Kidney (tissue), 14 donors: ENCODE results near the gene SMIM5. TPM values are rescaled to one million over a fixed set of nuclear protein-coding genes. Genes with fewer than 3 reads are reported as not detected.

ENCODE experiments used
- DNase-seq, 5 donors: peaks; one replicate each; pipeline ENCODE4 v3.0.0-alpha.2; 2013 to 2020
- FAIRE-seq: peaks from 2 replicates; lab custom pipeline; 2012; peaks lifted over from hg19 to GRCh38; lab: Jason Lieb, UNC
- H3K27ac ChIP-seq, 2 donors: one replicate each; pipeline ENCODE4 v1.7.0; 2013; ENCODE audit warnings: low read depth in 2 of 2, low read length in 2 of 2, inconsistent platforms in 1 of 2
- H3K27me3 ChIP-seq: one replicate; pipeline ENCODE4 v1.7.1; 2013; ENCODE audit warnings: low read length, inconsistent platforms; ENCODE audit not compliant: control insufficient read depth, insufficient read depth
- H3K36me3 ChIP-seq, 3 donors: one replicate each; pipeline versions ENCODE4 v1.7.0 to v1.7.1; 2013; ENCODE audit warnings: low read length in 3 of 3, control low read depth in 1 of 3, inconsistent platforms in 1 of 3; ENCODE audit not compliant: insufficient read depth in 3 of 3, control insufficient read depth in 2 of 3
- H3K4me1 ChIP-seq, 3 donors: one replicate each; pipeline versions ENCODE4 v1.7.0 to v1.7.1; 2013; ENCODE audit warnings: low read length in 3 of 3, inconsistent platforms in 1 of 3, low read depth in 1 of 3; ENCODE audit not compliant: control insufficient read depth in 2 of 3, insufficient read depth in 2 of 3
- H3K4me3 ChIP-seq, 3 donors: one replicate each; pipeline versions ENCODE4 v1.7.0 to v1.8.1; 2013; ENCODE audit warnings: low read length in 3 of 3, control low read depth in 1 of 3, inconsistent platforms in 1 of 3
- H3K9ac ChIP-seq, 3 donors: one replicate each; pipeline versions ENCODE4 v1.7.0 to v1.7.1; 2013; ENCODE audit warnings: low read length in 3 of 3, control low read depth in 1 of 3, inconsistent platforms in 1 of 3
- H3K9me3 ChIP-seq, 3 donors: one replicate each; pipeline versions ENCODE4 v1.7.0 to v1.7.1; 2013; ENCODE audit warnings: low read length in 3 of 3, control low read depth in 1 of 3, inconsistent platforms in 1 of 3; ENCODE audit not compliant: control insufficient read depth in 2 of 3, insufficient read depth in 1 of 3
- CTCF ChIP-seq: IDR thresholded peaks from 3 replicates; pipeline ENCODE4 v1.5.1; 2012; ENCODE audit warnings: mild to moderate bottlenecking, moderate library complexity, borderline replicate concordance; ENCODE audit not compliant: insufficient read depth; ENCODE audit errors: extremely low read depth
- intact Hi-C: fragments of 100-400 bp; cut with DNase I; formaldehyde crosslinking; loops from one replicate; pipeline ENCODE4 v1.11.1; 2022
- polyA plus RNA-seq: library from polyadenylated mRNA; stranded (reverse); fragments of 350-450 nt; fragmentation: Illumina TruSeq; extraction: RNeasy Lipid Tissue Mini Kit (QIAGEN cat#74804); gene quantifications from one replicate; pipeline ENCODE4 v1.2.3, GENCODE V29; 2014; ENCODE audit warnings: low read depth, low replicate concordance; ENCODE audit not compliant: insufficient read depth
- total RNA-seq: library from RNA; stranded (reverse); fragmentation: NEBNext Ultra II Directional; extraction: Animal tissue kit (Norgen Biotek cat#: 25700); gene quantifications from one replicate; pipeline ENCODE4 v1.2.1, GENCODE V29; 2021
- donor health status: control.
- donor health status: control.
- donor health status: control.
- donor health status: control.
- donor health status: control.
- donor health status: DM: yes; HTN: yes; CAD: no.
- donor health status: Normal renal cell carcinoma (clear cell type).

SMIM5 gene
- total and polyA plus RNA-seq, 2 donors from 2014 or later, result 8.0 to 63.0 TPM

GRCh38 chr17:75595284-75595919, 37.8 kb upstream of the SMIM5 start:
- no peak for TF ChIP-seq CTCF
- H3K27ac ChIP-seq, result no peak overlapping the region
- no peak overlapping the region for H3K4me3 ChIP-seq
- no peaks in the 10 kb centered on the region for H3K4me1 ChIP-seq
- FAIRE-seq (no peak), DNase-seq (no peak)
- intact Hi-C loops, result no loop called here
- H3K36me3 ChIP-seq, result peaks cover 0 to 8% (median 0%) of the 10 kb centered on the region in 3 donors
- no peak overlapping the region for H3K9ac ChIP-seq
- H3K27me3 ChIP-seq, result no peaks in the 10 kb centered on the region
- no peaks in the 10 kb centered on the region for H3K9me3 ChIP-seq

GRCh38 chr17:75595920-75596313, 37.3 kb upstream of the SMIM5 start:
- intact Hi-C loops, result no loop called here
- H3K9ac ChIP-seq, result no peak overlapping the region
- no peak for TF ChIP-seq CTCF
- no peak overlapping the region for H3K27ac ChIP-seq
- H3K4me1 ChIP-seq, result no peaks in the 10 kb centered on the region
- H3K9me3 ChIP-seq, result no peaks in the 10 kb centered on the region
- H3K36me3 ChIP-seq, result peaks cover 0 to 8% (median 0%) of the 10 kb centered on the region in 3 donors
- no peak for FAIRE-seq
- H3K27me3 ChIP-seq, result no peaks in the 10 kb centered on the region
- no peak for DNase-seq
- no peak overlapping the region for H3K4me3 ChIP-seq

GRCh38 chr17:75596320-75597087, 36.7 kb upstream of the SMIM5 start:
- H3K4me3 ChIP-seq, result no peak overlapping the region
- H3K9me3 ChIP-seq, result no peaks in the 10 kb centered on the region
- TF ChIP-seq CTCF, result no peak
- H3K27ac ChIP-seq, result no peak overlapping the region
- H3K9ac ChIP-seq, result no peak overlapping the region
- no peaks in the 10 kb centered on the region for H3K4me1 ChIP-seq
- H3K27me3 ChIP-seq, result no peaks in the 10 kb centered on the region
- FAIRE-seq (no peak), DNase-seq (no peak)
- intact Hi-C loops, result no loop called here
- H3K36me3 ChIP-seq, result peaks cover 0 to 3% (median 0%) of the 10 kb centered on the region in 3 donors
